Stimulated activated CD8-positive, alpha-beta memory T cell treated with anti-CD3 and anti-CD28 coated beads, Interleukin-7, amount 100 ng/mL, for 48 hours (primary cell): Measurements from ENCODE around the gene MSX2.

Experiments
- DNase-seq, 2 donors: peaks; one replicate each; pipeline ENCODE4 v3.0.0-alpha.2; 2020; ENCODE audit warnings: low read depth in 1 of 2; ENCODE audit errors: extremely low read depth in 1 of 2

The MSX2 gene

DNA sequence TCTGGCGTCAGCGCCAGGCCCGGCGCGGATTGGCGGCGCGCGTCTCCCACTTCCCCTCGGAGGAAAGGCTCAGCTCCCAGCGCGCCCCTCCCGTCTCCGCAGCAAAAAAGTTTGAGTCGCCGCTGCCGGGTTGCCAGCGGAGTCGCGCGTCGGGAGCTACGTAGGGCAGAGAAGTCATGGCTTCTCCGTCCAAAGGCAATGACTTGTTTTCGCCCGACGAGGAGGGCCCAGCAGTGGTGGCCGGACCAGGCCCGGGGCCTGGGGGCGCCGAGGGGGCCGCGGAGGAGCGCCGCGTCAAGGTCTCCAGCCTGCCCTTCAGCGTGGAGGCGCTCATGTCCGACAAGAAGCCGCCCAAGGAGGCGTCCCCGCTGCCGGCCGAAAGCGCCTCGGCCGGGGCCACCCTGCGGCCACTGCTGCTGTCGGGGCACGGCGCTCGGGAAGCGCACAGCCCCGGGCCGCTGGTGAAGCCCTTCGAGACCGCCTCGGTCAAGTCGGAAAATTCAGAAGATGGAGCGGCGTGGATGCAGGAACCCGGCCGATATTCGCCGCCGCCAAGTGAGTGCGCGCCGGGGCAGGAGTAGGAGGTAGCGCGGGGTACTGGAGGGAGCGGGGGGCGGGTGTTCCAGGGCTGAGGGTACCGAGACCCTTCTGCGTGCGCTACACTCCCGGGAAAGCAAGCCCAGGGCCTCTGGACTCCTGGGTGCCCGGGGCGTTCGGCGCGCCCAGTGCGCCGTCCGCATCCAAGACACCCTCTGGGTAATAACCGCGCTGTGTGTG is at the start of gene MSX2:
MSX2 (plus strand) TSS at position 99 of the 777 bp plus-strand sequence; CDS start at position 177, 78 bp downstream.
- DNase-seq = peak; percentile 6 to 7

- DNase-seq = no peak
Measured at GRCh38 chr5:174675110-174675509, 49.3 kb upstream of the MSX2 start.

- DNase-seq = no peak
Measured at GRCh38 chr5:174675916-174676315, 48.5 kb upstream of the MSX2 start.

DNA sequence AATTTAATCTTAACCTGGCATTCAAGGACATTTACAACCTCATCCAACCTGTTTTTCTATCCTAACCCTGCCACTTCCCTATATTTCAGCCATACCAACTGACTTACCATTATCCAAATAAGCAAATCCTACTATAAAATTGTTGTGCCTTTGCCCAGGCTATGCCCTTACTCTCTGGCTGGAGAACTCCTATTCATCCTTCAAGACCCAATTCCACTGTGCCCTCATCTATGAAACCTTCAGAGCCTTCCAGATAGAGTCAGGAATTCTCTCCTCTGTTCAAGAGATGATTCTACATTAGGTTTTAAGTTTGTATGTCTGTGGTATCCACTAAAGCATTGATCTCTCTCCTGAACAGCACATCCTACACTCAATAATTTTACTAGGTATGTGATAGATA is 46.3 kb upstream of the MSX2 start:
- DNase-seq = no peak

DNA sequence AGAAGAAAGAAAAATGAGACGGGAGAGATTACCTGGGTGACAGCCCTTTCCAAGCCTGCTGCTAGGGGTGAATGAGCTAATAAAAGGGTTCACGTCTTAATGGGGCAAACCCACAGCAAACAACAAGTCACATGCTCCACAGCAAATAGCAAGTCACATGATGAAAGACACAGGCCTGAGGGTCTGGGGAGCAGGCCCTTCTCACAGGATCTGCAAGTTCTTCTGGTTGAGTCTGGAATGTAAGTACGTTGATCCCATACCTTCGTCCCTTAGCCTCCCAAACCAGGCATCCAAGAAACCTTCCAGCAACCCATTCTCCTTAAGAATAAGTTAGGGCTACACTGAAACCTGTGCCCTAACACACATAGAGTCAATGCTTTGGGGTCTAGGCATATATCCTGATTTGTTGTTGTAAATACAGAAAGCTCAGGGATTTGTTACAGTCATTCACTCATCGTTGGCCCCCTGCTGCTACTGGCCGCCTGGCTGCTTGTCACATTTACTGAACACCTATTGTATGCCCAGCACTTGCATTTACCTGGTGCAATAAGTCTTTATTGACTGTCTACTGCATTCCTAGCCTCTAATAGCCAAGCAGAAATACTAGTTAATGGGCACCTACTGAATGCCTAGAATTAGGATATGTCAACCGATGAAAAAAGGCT is 43.3 kb upstream of the MSX2 start:
- no peak for DNase-seq

DNA sequence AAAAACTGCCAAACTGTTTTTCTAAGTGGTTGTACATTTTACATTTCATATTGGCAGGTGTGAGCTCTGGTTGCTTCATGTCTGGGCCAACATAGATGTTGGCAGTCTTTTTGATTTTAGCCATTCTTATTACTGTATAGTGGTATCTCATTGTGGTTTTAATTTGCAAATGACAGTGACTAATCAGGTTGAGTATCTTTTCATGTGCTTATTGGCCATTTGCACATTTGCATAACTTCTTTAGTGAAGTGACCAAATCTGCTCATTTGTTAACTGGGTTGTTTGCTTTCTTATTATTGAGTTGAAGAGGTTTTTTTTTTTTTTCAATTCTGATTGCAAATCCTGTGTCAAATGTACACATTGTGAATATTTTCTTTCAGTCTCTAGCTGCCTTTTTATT is 36.9 kb upstream of the MSX2 start:
- DNase-seq = no peak

GRCh38 chr5:174688441-174689354 is 35.7 kb upstream of the MSX2 start:
- DNase-seq = no peak

DNA sequence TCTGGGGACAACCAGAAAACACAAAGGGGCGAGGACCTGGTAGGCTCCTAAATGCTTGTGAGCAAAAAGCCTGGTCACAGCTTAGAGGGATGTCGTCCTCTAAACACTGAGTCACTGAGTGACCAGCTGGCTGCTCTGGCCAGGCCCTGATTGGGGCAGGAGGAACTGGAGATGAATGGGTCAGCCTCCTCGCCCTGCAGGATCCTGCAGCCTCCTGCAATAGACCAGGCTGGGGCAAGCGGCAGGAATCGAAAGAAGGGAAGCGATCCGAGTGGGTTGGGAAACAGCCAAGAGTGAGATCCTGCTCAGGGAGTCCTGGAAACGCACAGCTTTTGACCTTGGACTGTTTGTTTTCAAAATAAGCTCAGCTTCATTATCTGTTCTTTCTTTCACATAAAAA is 34.1 kb upstream of the MSX2 start:
- no peak for DNase-seq

GRCh38 chr5:174692381-174692780 is 32.0 kb upstream of the MSX2 start:
- no peak for DNase-seq

GRCh38 chr5:174692982-174693422 is 31.4 kb upstream of the MSX2 start:
- DNase-seq = no peak

DNA sequence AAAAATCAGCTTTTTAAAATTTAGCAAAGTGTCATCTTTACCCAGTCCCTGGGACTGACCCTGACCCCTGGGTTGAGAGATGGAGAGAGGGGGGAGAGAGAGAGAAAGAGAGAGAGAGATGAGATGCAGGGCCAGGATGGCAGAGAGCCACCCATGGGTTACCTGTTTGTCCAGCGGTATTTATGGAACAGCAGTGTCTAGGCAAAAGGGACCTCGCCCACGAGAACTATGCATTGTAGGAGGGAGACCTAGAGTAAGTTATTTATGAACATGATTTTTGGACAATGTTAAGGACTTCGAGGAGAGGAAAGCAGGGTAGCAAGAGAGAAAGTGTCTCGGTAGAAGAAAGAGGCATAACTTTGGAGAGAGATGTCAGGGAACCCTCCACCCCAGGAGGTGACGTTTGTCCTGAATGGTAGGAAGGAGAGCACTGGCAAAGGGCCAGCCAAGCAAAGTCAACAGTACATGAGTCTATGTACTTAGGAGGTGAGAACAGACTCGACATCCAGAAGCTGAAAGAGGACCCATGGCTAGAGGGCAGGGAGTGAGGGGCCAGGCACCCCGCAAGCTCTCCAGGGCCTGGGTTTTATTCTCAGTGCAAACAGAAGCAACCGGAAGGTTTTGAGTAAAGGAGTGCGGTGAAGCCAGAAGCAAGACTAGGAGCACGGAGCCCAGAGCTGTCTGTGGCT is 30.5 kb upstream of the MSX2 start:
- DNase-seq = no peak

GRCh38 chr5:174694611-174695010 is 29.8 kb upstream of the MSX2 start:
- DNase-seq = no peak

- DNase-seq = no peak
Measured at GRCh38 chr5:174698156-174698555, 26.2 kb upstream of the MSX2 start.

DNA sequence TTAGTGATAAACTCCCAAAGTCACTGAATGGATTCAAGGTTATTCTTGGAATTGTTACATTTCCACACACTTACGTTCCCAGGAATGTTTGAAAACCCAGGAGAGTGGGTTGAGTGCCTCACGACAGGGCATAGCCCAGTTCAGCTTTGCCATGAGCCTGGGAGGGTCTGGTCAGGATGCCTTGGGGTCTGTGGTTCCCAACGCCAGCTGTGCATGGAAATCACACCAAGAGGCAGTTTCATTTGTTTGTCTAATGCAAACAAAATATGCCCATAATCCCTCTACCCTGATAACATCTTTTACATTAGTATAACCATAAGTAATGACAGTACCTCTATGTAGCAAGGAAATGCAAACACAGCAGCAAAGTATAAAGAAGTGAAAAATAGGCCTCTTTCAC is 25.3 kb upstream of the MSX2 start:
- no peak for DNase-seq

DNA sequence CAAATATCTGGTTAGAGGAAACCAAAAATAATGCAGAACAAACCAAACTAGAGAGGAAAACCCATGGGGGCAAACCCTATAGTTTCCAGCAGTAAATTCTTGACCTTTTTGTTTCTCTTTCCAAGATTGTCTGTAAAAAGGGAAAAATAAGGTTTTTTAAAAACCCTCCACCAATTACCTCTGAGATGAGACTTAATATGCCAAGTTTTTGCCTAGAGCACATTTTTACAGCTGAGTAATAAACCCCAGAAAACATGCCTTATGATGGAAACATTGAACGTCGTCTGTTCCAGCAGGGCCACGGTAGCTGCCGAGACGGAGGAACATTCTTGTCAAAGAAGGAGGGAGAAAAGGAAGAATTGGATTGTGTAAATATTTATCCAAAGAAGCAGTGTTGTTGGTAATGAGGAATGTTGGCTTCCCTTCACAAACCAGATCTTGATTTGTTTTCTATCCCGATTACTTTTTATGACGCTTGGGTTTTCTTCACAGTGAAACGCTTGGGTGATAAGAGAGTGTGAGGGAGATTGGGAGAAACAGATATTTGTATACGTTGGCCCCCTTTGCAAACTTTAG is 17.3 kb upstream of the MSX2 start:
- no peak for DNase-seq

GRCh38 chr5:174707671-174708070 is 16.7 kb upstream of the MSX2 start:
- DNase-seq = no peak

DNA sequence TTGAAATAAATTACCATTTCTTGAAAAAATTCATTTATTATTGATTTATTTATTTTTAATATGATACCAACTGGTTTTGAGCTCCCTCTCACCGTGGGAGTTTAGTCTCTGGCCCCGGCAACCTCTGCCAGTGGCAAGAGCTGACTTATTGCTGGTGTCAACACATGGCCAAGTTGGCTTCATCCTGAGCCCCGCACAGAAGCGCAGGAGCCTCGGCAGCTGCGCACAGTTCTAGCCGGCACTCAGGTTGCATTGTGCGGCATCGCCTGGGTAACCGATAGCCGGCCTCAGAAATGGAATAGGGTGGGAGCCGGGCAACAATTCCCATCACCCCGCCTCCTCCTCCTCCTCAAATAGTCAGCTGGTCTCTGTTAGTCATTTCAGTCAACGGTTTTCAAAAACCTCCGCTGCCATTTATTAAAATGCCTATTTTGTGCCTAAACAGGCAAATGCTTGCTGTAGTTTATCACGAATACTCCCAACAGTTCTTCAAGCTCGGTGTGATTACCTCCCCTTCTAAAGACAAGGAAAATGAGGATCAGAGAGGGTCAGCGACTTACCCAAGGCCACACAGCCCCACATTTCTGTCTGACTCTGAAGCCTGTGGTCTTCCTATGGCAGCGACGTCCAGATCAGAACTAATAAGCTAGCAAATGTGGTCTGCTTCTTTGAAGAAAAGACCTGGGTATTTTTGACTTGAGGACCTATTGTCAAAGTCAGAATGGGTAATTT is 15.7 kb upstream of the MSX2 start:
- no peak for DNase-seq

GRCh38 chr5:174714751-174715150 is 9.6 kb upstream of the MSX2 start:
- no peak for DNase-seq

DNA sequence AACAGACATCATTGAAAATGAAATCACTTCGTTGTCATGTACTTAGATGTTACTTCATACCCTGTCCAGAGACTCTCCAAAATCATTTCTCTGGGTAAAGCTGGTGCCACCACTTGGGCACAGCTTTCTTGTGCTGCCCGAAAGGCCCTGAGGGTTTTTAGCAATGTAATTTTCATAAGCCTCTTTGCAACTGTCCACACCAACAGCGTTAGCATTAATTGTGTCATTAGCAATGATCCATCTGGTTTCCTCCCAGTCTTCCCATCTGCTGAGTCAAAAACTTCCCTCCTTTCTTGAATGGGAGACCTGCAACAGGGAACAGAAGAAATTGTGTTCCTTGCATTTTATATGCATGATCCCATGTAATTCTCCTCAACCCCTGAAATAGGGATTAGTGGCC is 8.6 kb upstream of the MSX2 start:
- DNase-seq = no peak
